Measurements from ENCODE around the gene VWA8. TPM values are rescaled to one million over a fixed set of nuclear protein-coding genes. Genes with fewer than 3 reads are reported as not detected.

Gene VWA8
- polyA plus RNA-seq, 1 of the 3 experiments (the other 2 are of a cell fraction) = 5.5 TPM

DNA sequence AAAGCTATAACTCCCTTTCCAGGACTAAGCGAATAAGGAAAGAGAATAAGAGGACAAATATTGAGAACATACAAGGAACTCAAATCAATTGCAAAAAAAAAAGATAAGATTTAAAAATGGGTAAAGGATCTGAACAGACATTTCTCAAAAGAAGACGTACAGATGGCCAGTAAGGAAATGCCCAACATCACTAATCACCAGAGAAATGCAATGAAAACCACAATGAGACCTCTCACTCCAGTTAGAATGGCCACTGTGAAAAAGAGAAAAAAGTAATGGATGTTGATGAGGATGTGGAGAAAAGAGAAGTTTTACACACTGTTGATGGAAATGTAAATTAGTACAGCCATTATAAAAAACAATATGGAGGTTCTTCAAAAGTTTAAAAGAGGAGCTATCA lies 63.8 kb downstream of the VWA8 start:
- no peaks in the 10 kb centered on the region for H3K79me2 ChIP-seq (ENCODE audit: insufficient read depth)
- no peaks in the 10 kb centered on the region; a peak in 1 of 4 replicates for H3K4me1 ChIP-seq (ENCODE audit: control insufficient read depth in 1 of 2, insufficient read depth in 2 of 2, low read depth in 1 of 2, low read length in 1 of 2)
- TF ChIP-seq, protein P1, sequence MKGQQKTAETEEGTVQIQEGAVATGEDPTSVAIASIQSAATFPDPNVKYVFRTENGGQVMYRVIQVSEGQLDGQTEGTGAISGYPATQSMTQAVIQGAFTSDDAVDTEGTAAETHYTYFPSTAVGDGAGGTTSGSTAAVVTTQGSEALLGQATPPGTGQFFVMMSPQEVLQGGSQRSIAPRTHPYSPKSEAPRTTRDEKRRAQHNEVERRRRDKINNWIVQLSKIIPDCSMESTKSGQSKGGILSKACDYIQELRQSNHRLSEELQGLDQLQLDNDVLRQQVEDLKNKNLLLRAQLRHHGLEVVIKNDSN (IDR thresholded peaks at IDR 0.05; ENCODE audit: borderline replicate concordance, low read depth) = no peak
- no peak for TF ChIP-seq RCOR1 (IDR thresholded peaks at IDR 0.05; ENCODE audit: low read length)
- no peak for TF ChIP-seq FOXJ3 (CRISPR knock-in tag; IDR thresholded peaks at IDR 0.05)
- TF ChIP-seq FOSL2 (IDR thresholded peaks at IDR 0.05; ENCODE audit: borderline replicate concordance, low read depth) = no peak
- no peak for TF ChIP-seq POLR2AphosphoS5 (IDR thresholded peaks at IDR 0.05; ENCODE audit: low read depth, low read length)
- no peak for TF ChIP-seq EP300 (IDR thresholded peaks at IDR 0.05; ENCODE audit: borderline replicate concordance in 1 of 2, low read depth in 1 of 2, low read length in 1 of 2)
- TF ChIP-seq YY1 (IDR thresholded peaks at IDR 0.05; ENCODE audit: low read depth) = no peak
- no peak for TF ChIP-seq RXRA (IDR thresholded peaks at IDR 0.05; ENCODE audit: borderline replicate concordance, low read depth)
- no peak for TF ChIP-seq ZBTB33 (IDR thresholded peaks at IDR 0.05; ENCODE audit: borderline replicate concordance, low read depth)
- TF ChIP-seq SMC3 (IDR thresholded peaks at IDR 0.05; ENCODE audit: low read depth, low read length) = no peak
- TF ChIP-seq, protein P2, sequence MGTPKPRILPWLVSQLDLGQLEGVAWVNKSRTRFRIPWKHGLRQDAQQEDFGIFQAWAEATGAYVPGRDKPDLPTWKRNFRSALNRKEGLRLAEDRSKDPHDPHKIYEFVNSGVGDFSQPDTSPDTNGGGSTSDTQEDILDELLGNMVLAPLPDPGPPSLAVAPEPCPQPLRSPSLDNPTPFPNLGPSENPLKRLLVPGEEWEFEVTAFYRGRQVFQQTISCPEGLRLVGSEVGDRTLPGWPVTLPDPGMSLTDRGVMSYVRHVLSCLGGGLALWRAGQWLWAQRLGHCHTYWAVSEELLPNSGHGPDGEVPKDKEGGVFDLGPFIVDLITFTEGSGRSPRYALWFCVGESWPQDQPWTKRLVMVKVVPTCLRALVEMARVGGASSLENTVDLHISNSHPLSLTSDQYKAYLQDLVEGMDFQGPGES (IDR thresholded peaks at IDR 0.05; ENCODE audit: low read depth, low read length) = no peak
- TF ChIP-seq RFX5 (IDR thresholded peaks at IDR 0.05; ENCODE audit: low read length) = no peak
- TF ChIP-seq MXI1 (IDR thresholded peaks at IDR 0.05; ENCODE audit: low read depth, low read length) = no peak
- no peak for TF ChIP-seq RAD21 (IDR thresholded peaks at IDR 0.05; ENCODE audit: low read length)
- TF ChIP-seq TEAD4 (IDR thresholded peaks at IDR 0.05; ENCODE audit: borderline replicate concordance, insufficient read depth) = no peak
- no peak for DNase-seq
- H3K9me2 ChIP-seq = no peaks in the 10 kb centered on the region
- whole genome bisulfite sequencing (ENCODE audit: low lambda C conversion rate) = 90% methylated on average over 2 of the region's 2 CpGs
- no peak overlapping the region for H3K4me3 ChIP-seq (ENCODE audit: low read depth in 2 of 2, low read length in 1 of 2)
- no peak overlapping the region for H3K9ac ChIP-seq
- H3K36me3 ChIP-seq (replicated peaks in 1 of 2; ENCODE audit: control insufficient read depth in 1 of 2, insufficient read depth in 2 of 2, low read length in 1 of 2) = no peaks in the 10 kb centered on the region
- no peak overlapping the region for H3K4me2 ChIP-seq
- H3F3A ChIP-seq (replicated peaks; ENCODE audit: insufficient read depth) = no peaks in the 10 kb centered on the region
- CTCF ChIA-PET = no interaction called here
- POLR2A ChIA-PET = no interaction called here
- no peaks in the 10 kb centered on the region for H4K20me1 ChIP-seq (ENCODE audit: insufficient read depth)
- no peaks in the 10 kb centered on the region for H3K27me3 ChIP-seq (ENCODE audit: insufficient read depth)
- H3K27ac ChIP-seq (ENCODE audit: low read depth in 2 of 2, low read length in 1 of 2) = no peak overlapping the region
- H2AFZ ChIP-seq (ENCODE audit: low read depth) = no peak overlapping the region
- no peaks in the 10 kb centered on the region for H3K9me3 ChIP-seq

GRCh38 chr13:41895478-41895877 lies 65.4 kb downstream of the VWA8 start:
- no peaks in the 10 kb centered on the region; a peak in 1 of 4 replicates for H3K4me1 ChIP-seq (ENCODE audit: control insufficient read depth in 1 of 2, insufficient read depth in 2 of 2, low read depth in 1 of 2, low read length in 1 of 2)
- no peak overlapping the region for H2AFZ ChIP-seq (ENCODE audit: low read depth)
- CTCF ChIA-PET = no interaction called here
- H3K9me2 ChIP-seq = no peaks in the 10 kb centered on the region
- H3K9ac ChIP-seq = no peak overlapping the region
- H3K79me2 ChIP-seq (ENCODE audit: insufficient read depth) = no peaks in the 10 kb centered on the region
- peaks cover 3 to 4% of the 10 kb centered on the region in 2 experiments for H3K36me3 ChIP-seq (replicated peaks in 1 of 2; ENCODE audit: control insufficient read depth in 1 of 2, insufficient read depth in 2 of 2, low read length in 1 of 2)
- H3K27ac ChIP-seq (ENCODE audit: low read depth in 2 of 2, low read length in 1 of 2) = no peak overlapping the region
- no peaks in the 10 kb centered on the region for H4K20me1 ChIP-seq (ENCODE audit: insufficient read depth)
- no peak overlapping the region for H3K4me2 ChIP-seq
- H3K4me3 ChIP-seq (ENCODE audit: low read depth in 2 of 2, low read length in 1 of 2) = no peak overlapping the region
- WGBS (ENCODE audit: low lambda C conversion rate) = 90% methylated on average over 1 of the region's 1 CpG
- H3K27me3 ChIP-seq (ENCODE audit: insufficient read depth) = no peaks in the 10 kb centered on the region
- POLR2A ChIA-PET = no interaction called here
- TF ChIP-seq RXRA (IDR thresholded peaks at IDR 0.05; ENCODE audit: borderline replicate concordance, low read depth) (no peak), ZBTB33 (IDR thresholded peaks at IDR 0.05; ENCODE audit: borderline replicate concordance, low read depth) (no peak), MEF2A (IDR thresholded peaks at IDR 0.05; ENCODE audit: borderline replicate concordance, low read depth) (no peak), CHD2 (IDR thresholded peaks at IDR 0.05; ENCODE audit: low read length, partially characterized antibody) (no peak)
- no peaks in the 10 kb centered on the region for H3F3A ChIP-seq (replicated peaks; ENCODE audit: insufficient read depth)
- no peaks in the 10 kb centered on the region for H3K9me3 ChIP-seq
- no peak for DNase-seq
